RWPE1 (cell line): Measurements from ENCODE around the gene FBXO33.
A peak's percentile ranks its signal among the peaks of the same experiment; 100 is the strongest.

ENCODE experiments used
- CTCF ChIA-PET: fragments of 350-600 bp; sonication (Branson Sonifier 250); formaldehyde crosslinking; extraction: SDS; loops from one replicate; lab custom pipeline; 2021; lab: Yijun Ruan, JAX
- POLR2A ChIA-PET: fragments of 400-600 bp; formaldehyde crosslinking; extraction: SDS; loops from one replicate; lab custom pipeline; 2020; ENCODE audit warnings: antibody characterized with exemption; ENCODE audit not compliant: low non-redundant PET; lab: Yijun Ruan, JAX
- DNase-seq: peaks from one replicate; pipeline ENCODE4 v3.0.0; 2012; ENCODE audit warnings: low spot score
- H3K27ac ChIP-seq: fragments of 450-650 bp; 2 replicates; pipeline ENCODE4 v1.5.1; 2017
- CTCF ChIP-seq: fragments of 450-650 bp; conservative IDR thresholded peaks from 2 replicates; pipeline ENCODE4 v1.5.1; 2017; ENCODE audit warnings: low read depth, mild to moderate bottlenecking

FBXO33 gene

GRCh38 chr14:39406560-39406959 lies 25.7 kb downstream of the FBXO33 start:
- H3K27ac ChIP-seq = no peak overlapping the region
- no peak for TF ChIP-seq CTCF
- no peak for DNase-seq
- ChIA-PET CTCF (no interaction called here), POLR2A (no interaction called here)

GRCh38 chr14:39398382-39398781 lies 33.9 kb downstream of the FBXO33 start:
- ChIA-PET CTCF (interaction anchor here (0.6 kb wide), 1 partner anchor 118 kb away, joined by 10 read pairs; no protein-coding TSS in a partner anchor), POLR2A (no interaction called here)
- no peak for DNase-seq
- TF ChIP-seq CTCF = no peak
- no peak overlapping the region for H3K27ac ChIP-seq

GRCh38 chr14:39396448-39396847 lies 35.8 kb downstream of the FBXO33 start:
- ChIA-PET CTCF (no interaction called here), POLR2A (no interaction called here)
- no peak for DNase-seq
- H3K27ac ChIP-seq = no peak overlapping the region
- TF ChIP-seq CTCF = no peak

GRCh38 chr14:39395555-39396254 lies 36.5 kb downstream of the FBXO33 start:
- DNase-seq = peak; percentile 32
- no peak for TF ChIP-seq CTCF
- H3K27ac ChIP-seq = no peak overlapping the region
- ChIA-PET POLR2A (interaction anchor here (0.6 kb wide), 1 partner anchor 182 kb away, joined by 4 read pairs; no protein-coding TSS in a partner anchor), CTCF (interaction anchor here (0.6 kb wide), 1 partner anchor 289 kb away, joined by 6 read pairs; no protein-coding TSS in a partner anchor)

- no peak overlapping the region for H3K27ac ChIP-seq
- CTCF ChIA-PET = no interaction called here
- peak; percentile 48 for DNase-seq
- TF ChIP-seq CTCF = no peak
- POLR2A ChIA-PET = no interaction called here
These were observed 38.9 kb downstream of the FBXO33 start for GRCh38 chr14:39393289-39393688.

- no peak for TF ChIP-seq CTCF
- CTCF ChIA-PET = no interaction called here
- no peak for DNase-seq
- no peak overlapping the region for H3K27ac ChIP-seq
- POLR2A ChIA-PET = no interaction called here
These were observed 48.1 kb downstream of the FBXO33 start for GRCh38 chr14:39384177-39384576.
